GM15510 (cell line): ENCODE results near the gene PPP2R5C.
A peak's percentile ranks its signal among the peaks of the same experiment; 100 is the strongest.

Experiments used
- POLR2A ChIP-seq: IDR thresholded peaks from 3 replicates; pipeline ENCODE4 v1.6.1; 2011; ENCODE audit warnings: borderline replicate concordance; ENCODE audit not compliant: insufficient read length; ENCODE audit errors: extremely low read depth

PPP2R5C gene

GRCh38 chr14:101761032-101761880 lies at the start of gene PPP2R5C:
Gene PPP2R5C, plus strand, starts transcription at chr14:101761709. Its CDS starts 185 bp downstream, at chr14:101761894.
- peak; percentile 30 for TF ChIP-seq POLR2A

GRCh38 chr14:101713621-101714349 lies 47.7 kb upstream of the PPP2R5C start:
- no peak for TF ChIP-seq POLR2A

- no peak for TF ChIP-seq POLR2A
These were observed 47.1 kb upstream of the PPP2R5C start for GRCh38 chr14:101714394-101714793.

GRCh38 chr14:101715210-101716076 lies 46.1 kb upstream of the PPP2R5C start:
- TF ChIP-seq POLR2A, result no peak

GRCh38 chr14:101716077-101716950 lies 45.2 kb upstream of the PPP2R5C start:
- TF ChIP-seq POLR2A, result no peak

- TF ChIP-seq POLR2A, result no peak
These were observed 44.4 kb upstream of the PPP2R5C start for GRCh38 chr14:101716956-101717662.

GRCh38 chr14:101717663-101718490 lies 43.6 kb upstream of the PPP2R5C start:
- TF ChIP-seq POLR2A, result no peak

- TF ChIP-seq POLR2A, result no peak
These were observed 42.4 kb upstream of the PPP2R5C start for GRCh38 chr14:101719045-101719645.

- TF ChIP-seq POLR2A, result no peak
These were observed 41.8 kb upstream of the PPP2R5C start for GRCh38 chr14:101719708-101720107.

- TF ChIP-seq POLR2A, result no peak
These were observed 40.4 kb upstream of the PPP2R5C start for GRCh38 chr14:101721111-101721510.

- no peak for TF ChIP-seq POLR2A
These were observed 39.4 kb upstream of the PPP2R5C start for GRCh38 chr14:101721951-101722661.
